GM12878 (cell line): ENCODE measurements around the gene LANCL2. TPM values are rescaled to one million over a fixed set of nuclear protein-coding genes. Genes with fewer than 3 reads are reported as not detected.

Experiments
- ATAC-seq: fragments of 200-7000 bp; cut with Tn5 transposase; 3 replicates; pipeline ENCODE4 v1.9.1; 2020; ENCODE audit warnings: mild to moderate bottlenecking, moderate library complexity
- BruUV-seq: library from RNA; stranded (reverse); fragments of 400-500 nt; replicated peaks from 2 replicates; lab custom pipeline; 2021; lab: Mats Ljungman, UMichigan
- CTCF ChIA-PET: fragments of 300-600 bp; sonication (Branson Sonifier 250); formaldehyde crosslinking; extraction: SDS; loops from one replicate; lab custom pipeline; 2021; ENCODE audit warnings: inconsistent platforms; lab: Yijun Ruan, JAX
- POLR2A ChIA-PET: fragments of 350-600 bp; formaldehyde crosslinking; extraction: SDS; loops from one replicate; lab custom pipeline; 2021; ENCODE audit warnings: inconsistent platforms; lab: Charles Lee
- RAD21 ChIA-PET: fragments of 300-600 bp; sonication (Branson Sonifier 250); formaldehyde crosslinking; loops from one replicate; lab custom pipeline; 2023; ENCODE audit warnings: antibody characterized with exemption; ENCODE audit not compliant: unreplicated experiment; lab: Charles Lee
- SMC1A ChIA-PET: fragments of 300-600 bp; sonication (Branson Sonifier 250); formaldehyde crosslinking; loops from one replicate; lab custom pipeline; 2023; ENCODE audit not compliant: unreplicated experiment, uncharacterized antibody; lab: Charles Lee
- DNase-seq: peaks from one replicate; pipeline ENCODE4 v3.0.0-alpha.2; 2011; ENCODE audit warnings: low read depth, low spot score
- FAIRE-seq: peaks from 3 replicates; lab custom pipeline; 2011; peaks lifted over from hg19 to GRCh38; lab: Jason Lieb, UNC
- H2AFZ ChIP-seq: 2 replicates; pipeline ENCODE4 v1.6.0; 2011; ENCODE audit warnings: low read depth, low read length, control low read depth; ENCODE audit not compliant: control insufficient read depth
- H3K27ac ChIP-seq: 2 replicates; pipeline ENCODE4 v1.5.1; 2011; ENCODE audit warnings: control low read depth; ENCODE audit not compliant: control insufficient read depth, insufficient read depth
- H3K27me3 ChIP-seq, 2 experiments: replicated peaks in 1 of 2; 2 replicates each; pipeline versions ENCODE4 v1.6.0 to v1.6.1; 2011; ENCODE audit warnings: low read length in 1 of 2; ENCODE audit not compliant: control insufficient read depth in 2 of 2, insufficient read depth in 2 of 2
- H3K36me3 ChIP-seq, 2 experiments: 2 replicates each; pipeline ENCODE4 v1.5.1; 2011; ENCODE audit warnings: low read length in 1 of 2; ENCODE audit not compliant: control insufficient read depth in 2 of 2, insufficient read depth in 2 of 2
- H3K4me1 ChIP-seq: 2 replicates; pipeline ENCODE4 v1.6.1; 2011; ENCODE audit warnings: mild to moderate bottlenecking, low read length, moderate library complexity, mixed read lengths; ENCODE audit not compliant: control insufficient read depth, insufficient read depth
- H3K4me2 ChIP-seq: 2 replicates; pipeline ENCODE4 v1.6.0; 2011; ENCODE audit warnings: control low read depth; ENCODE audit not compliant: control insufficient read depth, insufficient read depth
- H3K4me3 ChIP-seq: fragments of 200-600 bp; sonication (generic); 2 replicates; pipeline ENCODE4 v1.5.1; 2016
- H3K79me2 ChIP-seq: 2 replicates; pipeline ENCODE4 v1.6.0; 2011; ENCODE audit warnings: low read length; ENCODE audit not compliant: control insufficient read depth, insufficient read depth
- H3K9ac ChIP-seq: 2 replicates; pipeline ENCODE4 v1.8.0; 2011; ENCODE audit warnings: low read length, control low read depth, mixed read lengths; ENCODE audit not compliant: control insufficient read depth, insufficient read depth
- H3K9me3 ChIP-seq: replicated peaks from 3 replicates; pipeline ENCODE4 v1.5.1; 2011; ENCODE audit warnings: mild to moderate bottlenecking, low read length; ENCODE audit not compliant: control insufficient read depth, insufficient read depth
- H4K20me1 ChIP-seq: 2 replicates; pipeline ENCODE4 v1.6.0; 2011; ENCODE audit not compliant: control insufficient read depth, insufficient read depth
- BCL11A ChIP-seq: IDR thresholded peaks from 2 replicates; pipeline ENCODE4 v1.6.1; 2011; ENCODE audit warnings: low read depth, low read length
- BHLHE40 ChIP-seq, 2 experiments: fragments of 450-650 bp in 1 of 2; IDR thresholded peaks; 2 replicates each; pipeline ENCODE4 v1.6.1; 2011 to 2017; ENCODE audit warnings: low read depth in 2 of 2, borderline replicate concordance in 1 of 2, improper control_type of control experiment in 1 of 2, low read length in 1 of 2, mild to moderate bottlenecking in 1 of 2
- CEBPB ChIP-seq, 2 experiments: fragments of 150-350 bp in 1 of 2; IDR thresholded peaks; 2 replicates each; pipeline ENCODE4 v1.6.1; 2012 to 2014; ENCODE audit warnings: low read depth in 2 of 2, low read length in 2 of 2, borderline replicate concordance in 1 of 2, inconsistent platforms in 1 of 2
- EZH2 ChIP-seq: IDR thresholded peaks from 2 replicates; pipeline ENCODE4 v1.6.1; 2012; ENCODE audit warnings: low read depth, mild to moderate bottlenecking, control low read depth, inconsistent platforms, low read length, borderline replicate concordance; ENCODE audit not compliant: control insufficient read depth
- FOXK2 ChIP-seq: fragments of 450-650 bp; IDR thresholded peaks from 2 replicates; pipeline ENCODE4 v1.6.1; 2017; ENCODE audit warnings: mild to moderate bottlenecking, moderate library complexity
- HCFC1 ChIP-seq: fragments of 150-350 bp; IDR thresholded peaks from 2 replicates; pipeline ENCODE4 v1.6.1; 2014; ENCODE audit warnings: low read length
- HDAC2 ChIP-seq: fragments of 200-600 bp; sonication (generic); IDR thresholded peaks from 2 replicates; pipeline ENCODE4 v1.6.1; 2017
- HDAC6 ChIP-seq: fragments of 200-600 bp; sonication (generic); IDR thresholded peaks from one replicate; pipeline ENCODE4 v1.8.0; 2017; ENCODE audit warnings: antibody characterized with exemption; ENCODE audit not compliant: unreplicated experiment
- IRF4 ChIP-seq: IDR thresholded peaks from 2 replicates; pipeline ENCODE4 v1.6.1; 2011; ENCODE audit warnings: low read depth, low read length
- MEF2B ChIP-seq: fragments of 450-650 bp; IDR thresholded peaks from 2 replicates; pipeline ENCODE4 v1.6.1; 2018; ENCODE audit warnings: mild to moderate bottlenecking, moderate library complexity; ENCODE audit not compliant: partially characterized antibody, poor library complexity, severe bottlenecking
- PML ChIP-seq: IDR thresholded peaks from 2 replicates; pipeline ENCODE4 v1.6.1; 2012; ENCODE audit warnings: low read length, inconsistent platforms
- RELA ChIP-seq: fragments of 450-650 bp; IDR thresholded peaks from 2 replicates; pipeline ENCODE4 v1.8.0; 2014; ENCODE audit warnings: borderline replicate concordance; ENCODE audit not compliant: partially characterized antibody
- RUNX3 ChIP-seq: IDR thresholded peaks from 2 replicates; pipeline ENCODE4 v1.6.1; 2012; ENCODE audit warnings: low read length, inconsistent platforms
- SMC3 ChIP-seq: IDR thresholded peaks from 2 replicates; pipeline ENCODE4 v1.6.1; 2011; ENCODE audit warnings: low read length, improper control_type of control experiment, borderline replicate concordance
- SUZ12 ChIP-seq: fragments of 200-600 bp; sonication (generic); IDR thresholded peaks from one replicate; pipeline ENCODE4 v1.6.1; 2018; ENCODE audit warnings: antibody characterized with exemption, mild to moderate bottlenecking; ENCODE audit not compliant: unreplicated experiment
- TAF1 ChIP-seq: IDR thresholded peaks from 2 replicates; pipeline ENCODE4 v1.6.1; 2011; ENCODE audit warnings: mild to moderate bottlenecking, low read depth, low read length, borderline replicate concordance
- YBX1 ChIP-seq: fragments of 450-650 bp; IDR thresholded peaks from 2 replicates; pipeline ENCODE4 v1.6.1; 2016; ENCODE audit warnings: antibody characterized with exemption
- ZNF207 ChIP-seq: fragments of 450-650 bp; IDR thresholded peaks from 2 replicates; pipeline ENCODE4 v1.6.1; 2014; ENCODE audit warnings: antibody characterized with exemption, mild to moderate bottlenecking, borderline replicate concordance
- WGBS: methylation state at CpG from one replicate; pipeline ENCODE4 v1.1.6; 2016; ENCODE audit warnings: low lambda C conversion rate; ENCODE audit not compliant: insufficient replicate concordance, insufficient coverage; ENCODE audit errors: missing lambda C conversion rate; 5-methylcytosine and 5-hydroxymethylcytosine counted together
- in situ Hi-C: fragments of 300-500 bp; cut with MboI; formaldehyde crosslinking; loops from 9 replicates; pipeline ENCODE4 v1.14.3; 2018; ENCODE audit warnings: mixed read lengths
- intact Hi-C: fragments of 100-400 bp; cut with micrococcal nuclease; formaldehyde crosslinking; loops from one replicate; pipeline ENCODE4 v1.14.2; 2022; ENCODE audit not compliant: unreplicated experiment
- polyA plus RNA-seq, 11 experiments: library from polyadenylated mRNA; depleted of rRNA in 4 of 11; unstranded in 6 of 11; stranded (reverse) in 5 of 11; fragments of >200 nt; fragmentation: Nextera tagmentation in 4 of 11; fragmentation: Illumina TruSeq in 1 of 11; extraction: Ambion mirVana in 4 of 11; extraction: Trizol in 1 of 11; gene quantifications; 1 replicate in 1 of 11; 2 replicates in 10 of 11; pipeline versions ENCODE4 v1.2.1 to v1.2.3, GENCODE V29; 2011 to 2016; ENCODE audit warnings: inconsistent platforms in 2 of 11, missing spikeins in 2 of 11, low read depth in 1 of 11
- total RNA-seq, 4 experiments: library from RNA; depleted of rRNA in 3 of 4; stranded (reverse); fragments of >200 nt in 3 of 4; fragmentation: Illumina TruSeq in 1 of 4; extraction: Trizol in 1 of 4; gene quantifications; 2 replicates each; pipeline versions ENCODE4 v1.2.1 to v1.2.3, GENCODE V29; 2013 to 2021
- TF ChIP-seq, protein P1 (sequence below): IDR thresholded peaks from 2 replicates; pipeline ENCODE4 v1.6.1; 2011; ENCODE audit warnings: borderline replicate concordance, low read depth, mild to moderate bottlenecking, moderate library complexity, low read length; ENCODE audit not compliant: insufficient read depth, poor library complexity, severe bottlenecking
- TF ChIP-seq, protein P2 (sequence below): fragments of 450-650 bp; IDR thresholded peaks from 2 replicates; pipeline ENCODE4 v1.6.1; 2014; ENCODE audit warnings: mild to moderate bottlenecking

The LANCL2 gene
- total and polyA plus RNA-seq, 10 of the 15 experiments (the other 5 are each of a cell fraction or from before 2014, with no cell fraction given) = 8.1 to 28.6 (median 16.4) TPM

DNA sequence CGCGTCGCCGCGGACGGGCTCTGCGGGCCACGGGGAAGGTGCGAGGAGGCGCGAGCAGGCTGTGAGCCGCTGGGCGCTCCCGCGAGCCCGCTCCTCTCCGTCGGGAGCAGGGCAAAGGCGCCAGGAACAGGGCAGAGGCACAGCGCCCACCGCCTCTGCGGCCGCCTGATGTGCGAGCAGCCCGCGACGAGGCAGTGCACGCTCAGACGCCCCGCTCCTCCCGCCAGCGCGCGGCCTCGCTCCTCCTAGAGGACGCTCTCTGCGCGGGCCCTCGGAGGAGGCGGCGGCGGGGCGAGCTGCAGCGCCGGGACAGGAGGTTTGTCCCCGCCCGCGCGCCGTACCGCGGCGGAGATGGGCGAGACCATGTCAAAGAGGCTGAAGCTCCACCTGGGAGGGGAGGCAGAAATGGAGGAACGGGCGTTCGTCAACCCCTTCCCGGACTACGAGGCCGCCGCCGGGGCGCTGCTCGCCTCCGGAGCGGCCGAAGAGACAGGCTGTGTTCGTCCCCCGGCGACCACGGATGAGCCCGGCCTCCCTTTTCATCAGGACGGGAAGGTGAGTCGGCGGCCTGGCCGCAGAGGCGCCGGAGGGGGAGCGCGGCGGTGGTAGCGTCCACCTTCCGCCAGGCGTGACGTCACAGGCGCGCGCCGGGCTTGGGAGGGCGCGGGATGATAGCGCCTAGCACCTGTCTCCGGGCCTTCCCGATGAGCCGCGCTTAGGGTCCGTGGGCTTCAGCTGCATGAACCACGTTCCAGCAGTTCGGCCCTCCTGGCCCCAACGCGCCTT lies 731 bp downstream of the LANCL2 start:
- no peaks in the 10 kb centered on the region for H3K27me3 ChIP-seq
- intact Hi-C loops (loop anchor here (1.0 to 2.0 kb wide), 4 partner anchors 57 to 203 kb away; no protein-coding TSS in a partner anchor), in situ Hi-C loops (no loop called here)
- WGBS = 0% methylated on average over 72 of the region's 101 CpGs
- DNase-seq = peak; percentile 79
- peaks cover 24% of the 10 kb centered on the region for H3K79me2 ChIP-seq
- H3K9me3 ChIP-seq = no peaks in the 10 kb centered on the region
- no TSS peak for BruUV-seq
- H3K27ac ChIP-seq = peak overlapping the region; percentile 91
- H3K4me3 ChIP-seq = peak overlapping the region; percentile 99
- H4K20me1 ChIP-seq = no peaks in the 10 kb centered on the region
- peak; percentile 87 for FAIRE-seq
- POLR2A ChIA-PET = interaction anchor here (0.6 to 1.6 kb wide), 9 partner anchors 10 to 740 kb away, joined by 3 to 10 read pairs (median 4); partner anchors contain the start of genes CHCHD2 and SEC61G
- SMC1A ChIA-PET = interaction anchor here (0.9 to 1.9 kb wide), 3 partner anchors 9 to 57 kb away, joined by 4 to 12 read pairs (median 5); no protein-coding TSS in a partner anchor
- H3K36me3 ChIP-seq = no peaks in the 10 kb centered on the region
- H3K9ac ChIP-seq = peak overlapping the region; percentile 85
- CTCF ChIA-PET = interaction anchor here (0.6 to 2.4 kb wide), 8 partner anchors 33 to 101 kb away, joined by 3 to 15 read pairs (median 4); no protein-coding TSS in a partner anchor
- peaks cover 9% of the 10 kb centered on the region for H3K4me1 ChIP-seq
- peak overlapping the region; percentile 80 for H2AFZ ChIP-seq
- H3K4me2 ChIP-seq = peak overlapping the region; percentile 74
- RAD21 ChIA-PET = interaction anchor here (0.8 to 2.9 kb wide), 8 partner anchors 50 to 607 kb away, joined by 3 to 33 read pairs (median 6); partner anchors contain the start of gene SEC61G
- ATAC-seq = peak; percentile 90
- TF ChIP-seq YBX1 (no peak), HDAC2 (no peak), MEF2B (no peak), RUNX3 (peak; percentile 44), HCFC1 (peak; percentile 82), BHLHE40 (IDR thresholded peaks at IDR 0.05; ENCODE audit: borderline replicate concordance in 1 of 2, low read depth in 2 of 2, low read length in 1 of 2) (peak; percentile 92 to 96), TAF1 (peak; percentile 76; the same call in 1 of the 2 replicates), SUZ12 (no peak), ZNF207 (peak; percentile 100), IRF4 (no peak), EZH2 (no peak), PML (peak; percentile 86), BCL11A (0 out of 2 replicates have a peak, but pooled peaks have one; percentile 15), SMC3 (no peak; the same call in 1 of the 2 replicates), FOXK2 (peak; percentile 98), CEBPB (IDR thresholded peaks at IDR 0.05; ENCODE audit: borderline replicate concordance in 1 of 2, low read depth in 2 of 2, low read length in 2 of 2) (no peak), HDAC6 (peak; percentile 24), RELA (peak; percentile 62)
- TF ChIP-seq, protein P1, sequence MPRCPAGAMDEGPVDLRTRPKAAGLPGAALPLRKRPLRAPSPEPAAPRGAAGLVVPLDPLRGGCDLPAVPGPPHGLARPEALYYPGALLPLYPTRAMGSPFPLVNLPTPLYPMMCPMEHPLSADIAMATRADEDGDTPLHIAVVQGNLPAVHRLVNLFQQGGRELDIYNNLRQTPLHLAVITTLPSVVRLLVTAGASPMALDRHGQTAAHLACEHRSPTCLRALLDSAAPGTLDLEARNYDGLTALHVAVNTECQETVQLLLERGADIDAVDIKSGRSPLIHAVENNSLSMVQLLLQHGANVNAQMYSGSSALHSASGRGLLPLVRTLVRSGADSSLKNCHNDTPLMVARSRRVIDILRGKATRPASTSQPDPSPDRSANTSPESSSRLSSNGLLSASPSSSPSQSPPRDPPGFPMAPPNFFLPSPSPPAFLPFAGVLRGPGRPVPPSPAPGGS = no peak
- TF ChIP-seq, protein P2, sequence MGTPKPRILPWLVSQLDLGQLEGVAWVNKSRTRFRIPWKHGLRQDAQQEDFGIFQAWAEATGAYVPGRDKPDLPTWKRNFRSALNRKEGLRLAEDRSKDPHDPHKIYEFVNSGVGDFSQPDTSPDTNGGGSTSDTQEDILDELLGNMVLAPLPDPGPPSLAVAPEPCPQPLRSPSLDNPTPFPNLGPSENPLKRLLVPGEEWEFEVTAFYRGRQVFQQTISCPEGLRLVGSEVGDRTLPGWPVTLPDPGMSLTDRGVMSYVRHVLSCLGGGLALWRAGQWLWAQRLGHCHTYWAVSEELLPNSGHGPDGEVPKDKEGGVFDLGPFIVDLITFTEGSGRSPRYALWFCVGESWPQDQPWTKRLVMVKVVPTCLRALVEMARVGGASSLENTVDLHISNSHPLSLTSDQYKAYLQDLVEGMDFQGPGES = no peak
